ENCODE data around the gene IRF2BP1.
"Not testable (repeated sequence)": the region's sequence is repeated elsewhere in the genome, so short reads cannot be mapped to it uniquely, and the experiment has no call there.

DNA sequence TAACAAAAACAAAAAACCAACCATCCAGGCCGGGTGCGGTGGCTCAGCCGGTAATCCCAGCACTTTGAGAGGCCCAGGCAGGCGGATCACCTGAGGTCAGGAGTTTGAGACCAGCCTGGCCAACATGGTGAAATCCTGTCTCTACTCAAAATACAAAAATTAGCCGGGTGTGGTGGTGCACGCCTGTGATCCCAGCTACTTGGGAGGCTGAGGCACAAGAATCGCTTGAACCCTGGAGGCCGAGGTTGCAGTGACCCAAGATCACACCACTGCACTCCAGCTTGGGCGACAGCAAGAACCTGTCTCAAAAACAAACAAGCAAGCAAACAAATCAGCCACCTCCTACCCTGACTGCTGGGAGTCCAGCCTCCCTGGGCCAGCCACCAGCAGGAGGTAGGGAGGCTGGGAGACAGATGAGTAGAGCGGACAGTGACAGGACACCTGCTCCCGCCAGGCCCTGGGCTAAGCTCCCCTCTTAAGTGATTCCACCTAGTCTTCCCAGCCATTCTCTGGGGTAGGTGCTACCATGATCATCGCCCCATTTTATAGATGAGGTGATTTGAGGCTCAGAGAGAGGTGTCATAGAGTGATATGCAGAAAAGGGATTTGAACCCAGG, 10.2 kb upstream of the IRF2BP1 start:
- TF ChIP-seq, protein P1, sequence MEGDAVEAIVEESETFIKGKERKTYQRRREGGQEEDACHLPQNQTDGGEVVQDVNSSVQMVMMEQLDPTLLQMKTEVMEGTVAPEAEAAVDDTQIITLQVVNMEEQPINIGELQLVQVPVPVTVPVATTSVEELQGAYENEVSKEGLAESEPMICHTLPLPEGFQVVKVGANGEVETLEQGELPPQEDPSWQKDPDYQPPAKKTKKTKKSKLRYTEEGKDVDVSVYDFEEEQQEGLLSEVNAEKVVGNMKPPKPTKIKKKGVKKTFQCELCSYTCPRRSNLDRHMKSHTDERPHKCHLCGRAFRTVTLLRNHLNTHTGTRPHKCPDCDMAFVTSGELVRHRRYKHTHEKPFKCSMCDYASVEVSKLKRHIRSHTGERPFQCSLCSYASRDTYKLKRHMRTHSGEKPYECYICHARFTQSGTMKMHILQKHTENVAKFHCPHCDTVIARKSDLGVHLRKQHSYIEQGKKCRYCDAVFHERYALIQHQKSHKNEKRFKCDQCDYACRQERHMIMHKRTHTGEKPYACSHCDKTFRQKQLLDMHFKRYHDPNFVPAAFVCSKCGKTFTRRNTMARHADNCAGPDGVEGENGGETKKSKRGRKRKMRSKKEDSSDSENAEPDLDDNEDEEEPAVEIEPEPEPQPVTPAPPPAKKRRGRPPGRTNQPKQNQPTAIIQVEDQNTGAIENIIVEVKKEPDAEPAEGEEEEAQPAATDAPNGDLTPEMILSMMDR (IDR thresholded peaks at IDR 0.05; ENCODE audit: insufficient read depth, low read depth, low read length), result not testable (repeated sequence)
- TF ChIP-seq EZH2 (IDR thresholded peaks at IDR 0.05; ENCODE audit: insufficient read depth, low read length), result not testable (repeated sequence)

All from astrocyte (in vitro differentiated cells and primary cell).